ENCODE measurements around the gene C6orf89. TPM values are rescaled to one million over a fixed set of nuclear protein-coding genes. Genes with fewer than 3 reads are reported as not detected.
A peak's percentile ranks its signal among the peaks of the same experiment; 100 is the strongest.

C6orf89 gene
- total RNA-seq, 1 donor from 2014 or later: 54.7 TPM

DNA sequence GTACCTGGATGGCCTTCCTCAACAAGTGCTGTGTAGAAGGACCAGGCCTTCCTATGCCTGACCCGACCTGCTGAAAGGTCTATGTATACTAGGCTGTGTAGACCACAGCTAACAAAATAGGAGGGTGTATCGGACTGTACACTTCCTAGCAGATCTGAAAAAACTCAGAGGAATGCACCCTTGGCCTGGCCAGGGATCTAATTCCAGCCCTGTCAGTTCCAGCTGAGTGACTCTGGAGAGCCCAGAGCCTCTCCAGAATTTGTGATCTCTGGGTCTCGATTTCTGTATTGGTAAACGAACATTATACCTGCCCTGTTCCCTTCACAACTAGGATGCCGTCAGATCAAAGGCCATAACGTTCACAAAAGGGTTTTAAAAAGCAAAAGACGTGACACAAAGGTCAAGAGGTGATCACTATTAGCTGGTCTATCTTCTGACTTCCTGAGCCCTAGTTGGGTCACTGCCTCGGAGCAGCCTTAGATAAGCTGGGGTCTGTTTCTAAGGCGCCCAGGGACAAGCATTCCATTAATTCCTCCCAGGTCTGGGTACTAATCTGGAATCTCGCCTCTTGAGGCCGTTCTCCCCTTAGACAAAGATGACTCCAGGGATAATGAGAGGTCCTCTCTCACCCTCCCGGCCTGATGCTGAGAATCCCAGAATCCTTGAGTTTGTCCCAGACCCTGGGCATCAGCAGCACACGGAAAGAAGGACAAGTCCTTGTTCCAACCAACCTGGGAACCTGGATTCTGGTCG is 86.3 kb downstream of the C6orf89 start:
- Histone ChIP-seq H3K27ac (peak overlapping the region; percentile 21), H3K36me3 (peaks cover 100% of the 10 kb centered on the region), H3K4me1 (peaks cover 9% of the 10 kb centered on the region), H3K27me3 (ENCODE audit: low read depth) (no peaks in the 10 kb centered on the region), H3K9me3 (no peaks in the 10 kb centered on the region), H3K4me3 (no peak overlapping the region)
- DNase-seq (no peak), ATAC-seq (no peak)
- TF ChIP-seq, protein P1, sequence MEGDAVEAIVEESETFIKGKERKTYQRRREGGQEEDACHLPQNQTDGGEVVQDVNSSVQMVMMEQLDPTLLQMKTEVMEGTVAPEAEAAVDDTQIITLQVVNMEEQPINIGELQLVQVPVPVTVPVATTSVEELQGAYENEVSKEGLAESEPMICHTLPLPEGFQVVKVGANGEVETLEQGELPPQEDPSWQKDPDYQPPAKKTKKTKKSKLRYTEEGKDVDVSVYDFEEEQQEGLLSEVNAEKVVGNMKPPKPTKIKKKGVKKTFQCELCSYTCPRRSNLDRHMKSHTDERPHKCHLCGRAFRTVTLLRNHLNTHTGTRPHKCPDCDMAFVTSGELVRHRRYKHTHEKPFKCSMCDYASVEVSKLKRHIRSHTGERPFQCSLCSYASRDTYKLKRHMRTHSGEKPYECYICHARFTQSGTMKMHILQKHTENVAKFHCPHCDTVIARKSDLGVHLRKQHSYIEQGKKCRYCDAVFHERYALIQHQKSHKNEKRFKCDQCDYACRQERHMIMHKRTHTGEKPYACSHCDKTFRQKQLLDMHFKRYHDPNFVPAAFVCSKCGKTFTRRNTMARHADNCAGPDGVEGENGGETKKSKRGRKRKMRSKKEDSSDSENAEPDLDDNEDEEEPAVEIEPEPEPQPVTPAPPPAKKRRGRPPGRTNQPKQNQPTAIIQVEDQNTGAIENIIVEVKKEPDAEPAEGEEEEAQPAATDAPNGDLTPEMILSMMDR (IDR thresholded peaks at IDR 0.05): no peak
- intact Hi-C loops (cut with DNase I): no loop called here

DNA sequence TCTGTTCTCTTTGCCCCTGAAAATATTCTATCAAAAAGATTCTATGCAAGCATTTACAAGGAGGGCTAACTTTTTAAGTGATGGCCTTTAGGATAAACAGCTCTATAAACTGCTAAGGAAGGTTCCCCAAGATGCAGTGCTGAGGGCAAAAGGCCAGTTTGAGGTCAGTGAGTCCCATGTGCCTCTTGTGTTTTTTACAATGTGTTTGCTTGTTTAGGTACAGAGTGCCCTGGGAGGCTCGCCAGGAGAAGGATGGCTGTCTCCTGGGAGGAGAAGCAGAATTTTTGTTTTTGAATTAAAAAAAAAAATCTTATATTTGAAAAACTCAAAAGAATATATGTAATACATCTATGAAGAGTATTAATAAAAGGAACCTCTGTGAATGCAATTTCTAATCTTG is 87.4 kb downstream of the C6orf89 start:
- ATAC-seq: no peak
- H3K4me1 ChIP-seq: peaks cover 10% of the 10 kb centered on the region
- peaks cover 100% of the 10 kb centered on the region for H3K36me3 ChIP-seq
- intact Hi-C loops (cut with DNase I): no loop called here
- TF ChIP-seq, protein P1 (IDR thresholded peaks at IDR 0.05): no peak
- H3K9me3 ChIP-seq: no peaks in the 10 kb centered on the region
- no peak overlapping the region for H3K4me3 ChIP-seq
- DNase-seq: no peak
- no peak overlapping the region for H3K27ac ChIP-seq
- no peaks in the 10 kb centered on the region for H3K27me3 ChIP-seq (ENCODE audit: low read depth)

DNA sequence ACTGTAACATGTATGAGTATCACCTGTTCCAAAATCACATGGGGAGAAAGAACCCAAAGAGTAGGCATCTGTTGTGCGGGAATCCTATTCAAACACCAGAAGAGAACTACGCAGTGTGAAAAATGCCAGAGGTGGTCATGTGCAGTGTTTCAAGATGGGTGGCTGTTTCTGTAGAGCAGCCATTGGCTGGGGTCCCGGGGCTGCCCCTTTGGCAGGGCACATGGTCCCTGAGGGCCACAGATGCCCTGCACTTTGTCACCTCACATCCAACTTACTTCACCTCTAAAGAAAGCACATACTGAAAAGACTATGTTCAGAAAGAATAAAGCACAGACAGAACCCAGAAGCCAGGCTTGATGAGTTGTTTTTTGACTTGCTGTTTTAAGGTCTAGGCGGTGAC is 87.9 kb downstream of the C6orf89 start:
- DNase-seq: no peak
- H3K27me3 ChIP-seq (ENCODE audit: low read depth): no peaks in the 10 kb centered on the region

DNA sequence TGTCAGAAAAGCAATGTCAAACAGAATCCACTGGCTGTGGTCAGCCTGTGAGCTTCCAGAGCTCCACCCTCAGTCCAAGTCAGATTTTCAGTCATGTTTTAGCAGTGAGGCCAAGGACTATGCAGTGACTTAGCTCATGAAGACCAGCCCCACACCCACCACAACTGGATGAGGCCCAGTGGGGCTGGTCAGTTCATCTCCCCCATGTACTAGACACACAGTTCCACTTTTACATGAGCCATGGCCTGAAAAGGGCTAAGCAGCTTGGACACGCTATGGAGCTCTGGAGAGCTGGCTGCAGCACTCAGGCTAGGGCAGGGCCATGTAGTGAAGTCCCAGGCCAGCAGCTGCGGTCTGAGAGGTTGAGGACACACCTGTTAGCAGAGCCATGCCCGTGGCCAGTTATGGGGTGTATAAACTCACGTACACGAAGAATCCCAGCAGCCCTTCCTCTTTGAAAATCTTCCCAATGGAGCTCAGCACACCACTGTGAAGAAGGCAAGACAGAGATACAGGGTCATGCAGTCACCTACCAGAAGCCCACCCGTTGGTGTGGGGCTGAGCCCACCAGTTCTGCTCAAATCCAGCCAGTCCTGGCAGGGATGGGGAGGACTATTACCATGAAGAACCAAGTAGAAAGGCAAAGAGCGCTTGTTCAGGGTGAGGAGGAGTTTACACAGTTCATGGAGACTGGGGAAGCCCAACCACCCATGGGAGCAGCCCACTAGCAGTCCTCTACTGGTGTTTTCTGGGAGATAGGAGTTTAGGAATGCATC is 89.7 kb downstream of the C6orf89 start:
- Histone ChIP-seq H3K27me3 (ENCODE audit: low read depth) (no peaks in the 10 kb centered on the region), H3K4me3 (no peak overlapping the region), H3K27ac (no peak overlapping the region), H3K36me3 (peaks cover 96% of the 10 kb centered on the region), H3K9me3 (no peaks in the 10 kb centered on the region), H3K4me1 (peaks cover 26% of the 10 kb centered on the region)
- intact Hi-C loops (cut with DNase I): no loop called here
- DNase-seq (no peak), ATAC-seq (peak in 1 of 2 donors; percentile 40)
- TF ChIP-seq, protein P1 (IDR thresholded peaks at IDR 0.05): no peak

More for the DNA sequence above, 87.9 kb downstream of the C6orf89 start:
- Histone ChIP-seq H3K4me1 (peaks cover 11% of the 10 kb centered on the region), H3K27ac (no peak overlapping the region), H3K9me3 (no peaks in the 10 kb centered on the region), H3K36me3 (peaks cover 100% of the 10 kb centered on the region), H3K4me3 (no peak overlapping the region)
- intact Hi-C loops (cut with DNase I): no loop called here
- TF ChIP-seq, protein P1 (IDR thresholded peaks at IDR 0.05): no peak
- ATAC-seq: no peak

DNA sequence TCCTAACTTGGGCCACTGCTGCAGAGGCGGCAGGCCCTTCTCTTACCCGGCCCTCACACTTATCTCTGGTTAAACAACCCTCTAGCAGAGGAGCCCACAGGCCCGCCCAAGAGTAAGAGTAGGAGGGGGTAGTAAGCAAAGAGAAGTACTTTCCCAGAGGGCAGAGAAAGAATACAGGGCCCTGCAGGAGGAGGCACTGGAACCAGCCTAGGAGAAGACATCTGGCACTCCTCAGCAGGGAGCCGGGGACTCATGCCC is 90.2 kb downstream of the C6orf89 start:
- intact Hi-C loops (cut with DNase I): no loop called here
- Histone ChIP-seq H3K27me3 (ENCODE audit: low read depth) (no peaks in the 10 kb centered on the region), H3K27ac (no peak overlapping the region), H3K9me3 (no peaks in the 10 kb centered on the region), H3K4me1 (peaks cover 30% of the 10 kb centered on the region), H3K4me3 (no peak overlapping the region), H3K36me3 (peaks cover 96% of the 10 kb centered on the region)
- ATAC-seq (peak in 1 of 2 donors; percentile 65), DNase-seq (no peak)
- TF ChIP-seq, protein P1 (IDR thresholded peaks at IDR 0.05): no peak
